GM12878 (cell line): ENCODE data around the gene TAF11. TPM values are rescaled to one million over a fixed set of nuclear protein-coding genes. Genes with fewer than 3 reads are reported as not detected.
A peak's percentile ranks its signal among the peaks of the same experiment; 100 is the strongest.

Source experiments
- BMI1 ChIP-seq: fragments of 450-650 bp; IDR thresholded peaks from 2 replicates; pipeline ENCODE4 v1.6.1; 2016; ENCODE audit warnings: mild to moderate bottlenecking, moderate library complexity, borderline replicate concordance
- CREM ChIP-seq: IDR thresholded peaks from 2 replicates; pipeline ENCODE4 v1.6.1; 2014; ENCODE audit warnings: antibody characterized with exemption, low read depth
- ESRRA ChIP-seq: IDR thresholded peaks from 2 replicates; pipeline ENCODE4 v1.6.1; 2012; ENCODE audit warnings: mild to moderate bottlenecking, low read length, improper control_type of control experiment
- FOXM1 ChIP-seq: IDR thresholded peaks from 2 replicates; pipeline ENCODE4 v1.6.1; 2012; ENCODE audit warnings: low read depth, mild to moderate bottlenecking, inconsistent platforms, low read length, moderate library complexity
- HDGF ChIP-seq: fragments of 450-650 bp; IDR thresholded peaks from 2 replicates; pipeline ENCODE4 v1.6.1; 2016; ENCODE audit warnings: antibody characterized with exemption
- IKZF1 ChIP-seq: fragments of 450-650 bp; conservative IDR thresholded peaks from 2 replicates; pipeline ENCODE4 v1.6.1; 2017; ENCODE audit warnings: antibody characterized with exemption, mild to moderate bottlenecking
- IKZF2 ChIP-seq, 2 experiments: fragments of 450-650 bp; IDR thresholded peaks; 2 replicates each; pipeline ENCODE4 v1.6.1; 2017; ENCODE audit warnings: mild to moderate bottlenecking in 2 of 2, moderate library complexity in 2 of 2
- NR2C2 ChIP-seq: IDR thresholded peaks from 2 replicates; pipeline ENCODE4 v1.6.1; 2011; ENCODE audit warnings: borderline replicate concordance, low read depth; ENCODE audit not compliant: control insufficient read depth, insufficient read length
- SIN3A ChIP-seq: IDR thresholded peaks from 2 replicates; pipeline ENCODE4 v1.6.1; 2012; ENCODE audit warnings: low read depth, low read length, improper control_type of control experiment
- SRF ChIP-seq, 2 experiments: IDR thresholded peaks; 2 replicates each; pipeline ENCODE4 v1.6.1; 2011; ENCODE audit warnings: low read depth in 2 of 2, low read length in 2 of 2, mild to moderate bottlenecking in 1 of 2, moderate library complexity in 1 of 2
- TAF1 ChIP-seq: IDR thresholded peaks from 2 replicates; pipeline ENCODE4 v1.6.1; 2011; ENCODE audit warnings: mild to moderate bottlenecking, low read depth, low read length, borderline replicate concordance
- ZSCAN29 ChIP-seq: fragments of 450-650 bp; IDR thresholded peaks from 2 replicates; pipeline ENCODE4 v1.6.1; 2017; ENCODE audit warnings: mild to moderate bottlenecking, moderate library complexity
- polyA plus RNA-seq, 11 experiments: library from polyadenylated mRNA; depleted of rRNA in 4 of 11; unstranded in 6 of 11; stranded (reverse) in 5 of 11; fragments of >200 nt; fragmentation: Nextera tagmentation in 4 of 11; fragmentation: Illumina TruSeq in 1 of 11; extraction: Ambion mirVana in 4 of 11; extraction: Trizol in 1 of 11; gene quantifications; 1 replicate in 1 of 11; 2 replicates in 10 of 11; pipeline versions ENCODE4 v1.2.1 to v1.2.3, GENCODE V29; 2011 to 2016; ENCODE audit warnings: inconsistent platforms in 2 of 11, missing spikeins in 2 of 11, low read depth in 1 of 11
- total RNA-seq, 4 experiments: library from RNA; depleted of rRNA in 3 of 4; stranded (reverse); fragments of >200 nt in 3 of 4; fragmentation: Illumina TruSeq in 1 of 4; extraction: Trizol in 1 of 4; gene quantifications; 2 replicates each; pipeline versions ENCODE4 v1.2.1 to v1.2.3, GENCODE V29; 2013 to 2021
- TF ChIP-seq, protein P1 (sequence below): IDR thresholded peaks from 2 replicates; pipeline ENCODE4 v1.6.1; 2012; ENCODE audit warnings: improper control_type of control experiment, low read depth, low read length; ENCODE audit not compliant: insufficient replicate concordance
- TF ChIP-seq, protein P2 (sequence below): fragments of 450-650 bp; IDR thresholded peaks from 2 replicates; pipeline ENCODE4 v1.6.1; 2014; ENCODE audit warnings: mild to moderate bottlenecking
- TF ChIP-seq, protein P3 (sequence below): fragments of 450-650 bp; formaldehyde crosslinking; IDR thresholded peaks from 2 replicates; pipeline ENCODE4 v1.4.0; 2022; ENCODE audit warnings: mild to moderate bottlenecking, moderate library complexity
- TF ChIP-seq, protein P4 (sequence below): IDR thresholded peaks from 2 replicates; pipeline ENCODE4 v1.6.1; 2011; ENCODE audit warnings: low read depth, mild to moderate bottlenecking, low read length, moderate library complexity, borderline replicate concordance; ENCODE audit errors: extremely low read depth

TAF11 gene
- total and polyA plus RNA-seq, 10 of the 15 experiments (the other 5 are each of a cell fraction or from before 2014, with no cell fraction given), result 24.6 to 59.2 (median 32.0) TPM

DNA sequence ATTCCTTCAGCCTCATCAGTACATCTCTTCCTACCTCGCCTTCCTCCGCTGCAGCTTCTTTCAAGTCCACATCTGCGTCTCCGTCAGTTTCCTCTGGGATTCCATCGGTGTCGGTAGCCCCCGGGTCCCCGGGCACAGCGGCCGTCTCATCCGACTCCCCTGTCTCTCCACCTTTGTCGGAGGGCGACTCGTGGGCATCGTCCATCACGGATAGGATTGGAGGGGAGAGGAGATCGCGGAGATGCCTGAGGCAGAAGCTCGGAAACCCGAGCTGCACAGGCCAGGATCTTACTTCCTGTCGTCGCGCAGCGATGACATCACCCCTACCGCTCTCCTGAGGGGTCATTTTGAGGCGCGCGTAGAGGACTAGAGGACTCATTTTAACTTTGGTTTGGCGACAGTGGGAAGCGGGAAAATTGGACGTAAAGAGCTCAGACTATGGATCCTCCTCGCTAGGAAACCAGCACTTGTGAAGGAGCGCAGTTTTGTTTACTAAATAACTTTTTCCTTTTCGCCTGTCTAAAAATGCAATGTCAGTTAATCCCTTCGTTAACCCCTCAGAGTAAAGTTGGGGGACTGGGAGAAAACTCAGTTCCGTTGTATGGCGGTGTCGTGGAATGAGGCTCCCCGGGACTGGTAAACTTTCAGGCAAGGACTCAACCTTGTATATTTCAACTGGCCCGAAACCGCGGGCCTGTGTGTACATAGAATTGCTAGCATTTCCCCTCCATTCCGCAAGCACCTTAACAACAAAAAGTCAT is at the start of gene TAF11 (continued):
- TF ChIP-seq, protein P1, sequence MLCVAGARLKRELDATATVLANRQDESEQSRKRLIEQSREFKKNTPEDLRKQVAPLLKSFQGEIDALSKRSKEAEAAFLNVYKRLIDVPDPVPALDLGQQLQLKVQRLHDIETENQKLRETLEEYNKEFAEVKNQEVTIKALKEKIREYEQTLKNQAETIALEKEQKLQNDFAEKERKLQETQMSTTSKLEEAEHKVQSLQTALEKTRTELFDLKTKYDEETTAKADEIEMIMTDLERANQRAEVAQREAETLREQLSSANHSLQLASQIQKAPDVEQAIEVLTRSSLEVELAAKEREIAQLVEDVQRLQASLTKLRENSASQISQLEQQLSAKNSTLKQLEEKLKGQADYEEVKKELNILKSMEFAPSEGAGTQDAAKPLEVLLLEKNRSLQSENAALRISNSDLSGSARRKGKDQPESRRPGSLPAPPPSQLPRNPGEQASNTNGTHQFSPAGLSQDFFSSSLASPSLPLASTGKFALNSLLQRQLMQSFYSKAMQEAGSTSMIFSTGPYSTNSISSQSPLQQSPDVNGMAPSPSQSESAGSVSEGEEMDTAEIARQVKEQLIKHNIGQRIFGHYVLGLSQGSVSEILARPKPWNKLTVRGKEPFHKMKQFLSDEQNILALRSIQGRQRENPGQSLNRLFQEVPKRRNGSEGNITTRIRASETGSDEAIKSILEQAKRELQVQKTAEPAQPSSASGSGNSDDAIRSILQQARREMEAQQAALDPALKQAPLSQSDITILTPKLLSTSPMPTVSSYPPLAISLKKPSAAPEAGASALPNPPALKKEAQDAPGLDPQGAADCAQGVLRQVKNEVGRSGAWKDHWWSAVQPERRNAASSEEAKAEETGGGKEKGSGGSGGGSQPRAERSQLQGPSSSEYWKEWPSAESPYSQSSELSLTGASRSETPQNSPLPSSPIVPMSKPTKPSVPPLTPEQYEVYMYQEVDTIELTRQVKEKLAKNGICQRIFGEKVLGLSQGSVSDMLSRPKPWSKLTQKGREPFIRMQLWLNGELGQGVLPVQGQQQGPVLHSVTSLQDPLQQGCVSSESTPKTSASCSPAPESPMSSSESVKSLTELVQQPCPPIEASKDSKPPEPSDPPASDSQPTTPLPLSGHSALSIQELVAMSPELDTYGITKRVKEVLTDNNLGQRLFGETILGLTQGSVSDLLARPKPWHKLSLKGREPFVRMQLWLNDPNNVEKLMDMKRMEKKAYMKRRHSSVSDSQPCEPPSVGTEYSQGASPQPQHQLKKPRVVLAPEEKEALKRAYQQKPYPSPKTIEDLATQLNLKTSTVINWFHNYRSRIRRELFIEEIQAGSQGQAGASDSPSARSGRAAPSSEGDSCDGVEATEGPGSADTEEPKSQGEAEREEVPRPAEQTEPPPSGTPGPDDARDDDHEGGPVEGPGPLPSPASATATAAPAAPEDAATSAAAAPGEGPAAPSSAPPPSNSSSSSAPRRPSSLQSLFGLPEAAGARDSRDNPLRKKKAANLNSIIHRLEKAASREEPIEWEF, result peak; percentile 21
- TF ChIP-seq, protein P2, sequence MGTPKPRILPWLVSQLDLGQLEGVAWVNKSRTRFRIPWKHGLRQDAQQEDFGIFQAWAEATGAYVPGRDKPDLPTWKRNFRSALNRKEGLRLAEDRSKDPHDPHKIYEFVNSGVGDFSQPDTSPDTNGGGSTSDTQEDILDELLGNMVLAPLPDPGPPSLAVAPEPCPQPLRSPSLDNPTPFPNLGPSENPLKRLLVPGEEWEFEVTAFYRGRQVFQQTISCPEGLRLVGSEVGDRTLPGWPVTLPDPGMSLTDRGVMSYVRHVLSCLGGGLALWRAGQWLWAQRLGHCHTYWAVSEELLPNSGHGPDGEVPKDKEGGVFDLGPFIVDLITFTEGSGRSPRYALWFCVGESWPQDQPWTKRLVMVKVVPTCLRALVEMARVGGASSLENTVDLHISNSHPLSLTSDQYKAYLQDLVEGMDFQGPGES, result no peak
- no peak for TF ChIP-seq ESRRA
- no peak; the same call in 1 of the 2 replicates for TF ChIP-seq FOXM1
- peak; percentile 86 for TF ChIP-seq IKZF1
- TF ChIP-seq CREM, result peak; percentile 100
- peak; percentile 93 for TF ChIP-seq SIN3A
- peak; percentile 52 to 59; a peak in 3 of 4 replicates for TF ChIP-seq IKZF2 (IDR thresholded peaks at IDR 0.05)
- no peak for TF ChIP-seq BMI1
- TF ChIP-seq HDGF, result no peak
- TF ChIP-seq SRF (IDR thresholded peaks at IDR 0.05; ENCODE audit: low read depth in 2 of 2, low read length in 2 of 2), result peak in 1 of 2 experiments; percentile 90; a peak in 2 of 4 replicates
- TF ChIP-seq TAF1, result peak; percentile 75; the same call in 1 of the 2 replicates
- TF ChIP-seq, protein P3, sequence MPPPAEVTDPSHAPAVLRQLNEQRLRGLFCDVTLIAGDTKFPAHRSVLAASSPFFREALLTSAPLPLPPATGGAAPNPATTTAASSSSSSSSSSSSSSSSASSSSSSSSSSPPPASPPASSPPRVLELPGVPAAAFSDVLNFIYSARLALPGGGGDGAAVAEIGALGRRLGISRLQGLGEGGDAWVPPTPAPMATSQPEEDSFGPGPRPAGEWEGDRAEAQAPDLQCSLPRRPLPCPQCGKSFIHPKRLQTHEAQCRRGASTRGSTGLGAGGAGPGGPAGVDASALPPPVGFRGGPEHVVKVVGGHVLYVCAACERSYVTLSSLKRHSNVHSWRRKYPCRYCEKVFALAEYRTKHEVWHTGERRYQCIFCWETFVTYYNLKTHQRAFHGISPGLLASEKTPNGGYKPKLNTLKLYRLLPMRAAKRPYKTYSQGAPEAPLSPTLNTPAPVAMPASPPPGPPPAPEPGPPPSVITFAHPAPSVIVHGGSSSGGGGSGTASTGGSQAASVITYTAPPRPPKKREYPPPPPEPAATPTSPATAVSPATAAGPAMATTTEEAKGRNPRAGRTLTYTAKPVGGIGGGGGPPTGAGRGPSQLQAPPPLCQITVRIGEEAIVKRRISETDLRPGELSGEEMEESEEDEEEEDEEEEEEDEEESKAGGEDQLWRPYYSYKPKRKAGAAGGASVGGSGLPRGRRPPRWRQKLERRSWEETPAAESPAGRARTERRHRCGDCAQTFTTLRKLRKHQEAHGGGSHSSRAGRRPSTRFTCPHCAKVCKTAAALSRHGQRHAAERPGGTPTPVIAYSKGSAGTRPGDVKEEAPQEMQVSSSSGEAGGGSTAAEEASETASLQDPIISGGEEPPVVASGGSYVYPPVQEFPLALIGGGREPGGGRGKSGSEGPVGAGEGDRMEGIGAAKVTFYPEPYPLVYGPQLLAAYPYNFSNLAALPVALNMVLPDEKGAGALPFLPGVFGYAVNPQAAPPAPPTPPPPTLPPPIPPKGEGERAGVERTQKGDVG, result no peak
- TF ChIP-seq NR2C2, result no peak
- no peak for TF ChIP-seq ZSCAN29
- TF ChIP-seq, protein P4, sequence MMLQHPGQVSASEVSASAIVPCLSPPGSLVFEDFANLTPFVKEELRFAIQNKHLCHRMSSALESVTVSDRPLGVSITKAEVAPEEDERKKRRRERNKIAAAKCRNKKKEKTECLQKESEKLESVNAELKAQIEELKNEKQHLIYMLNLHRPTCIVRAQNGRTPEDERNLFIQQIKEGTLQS, result peak; percentile 81; the same call in 1 of the 2 replicates
